Tibial nerve (tissue), 3 donors: ENCODE results near the gene DHRS1.

Experiments
- CTCF ChIP-seq, 5 experiments: fragments of 200-600 bp in 3 of 5; fragments of 450-650 bp in 2 of 5; sonication (generic) in 3 of 5; IDR thresholded peaks; one replicate each; pipeline ENCODE4 v1.5.1; 2016 to 2019; ENCODE audit warnings: antibody characterized with exemption in 5 of 5, mild to moderate bottlenecking in 3 of 5, moderate library complexity in 2 of 5
- POLR2A ChIP-seq, 2 donors: fragments of 450-650 bp; IDR thresholded peaks; one replicate each; pipeline ENCODE4 v1.6.1; 2017; ENCODE audit warnings: antibody characterized with exemption in 2 of 2, mild to moderate bottlenecking in 2 of 2, moderate library complexity in 2 of 2

DNA sequence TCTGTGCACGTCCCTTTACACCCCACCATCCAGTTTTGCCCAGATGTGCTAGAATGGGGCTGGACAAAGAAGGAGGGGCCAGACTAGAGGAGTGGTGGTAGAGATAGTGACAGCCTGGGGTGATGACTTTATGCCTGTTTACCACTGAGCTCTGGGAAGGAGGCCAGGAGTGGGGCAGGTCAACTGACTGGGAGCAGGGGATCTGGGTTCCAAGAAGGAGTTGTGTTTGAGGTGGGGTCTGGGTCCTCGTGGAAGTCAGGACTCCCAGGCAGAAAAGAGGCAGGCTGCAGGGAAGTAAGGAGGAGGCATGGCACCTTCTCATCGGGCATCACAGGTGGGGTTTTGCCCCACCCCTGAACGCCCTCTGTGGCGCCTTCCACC, 10.7 kb upstream of the DHRS1 start:
- no peak for TF ChIP-seq CTCF (IDR thresholded peaks at IDR 0.05)
- TF ChIP-seq POLR2A (IDR thresholded peaks at IDR 0.05) = no peak
